Measurements from ENCODE around the gene UGT1A3. TPM values are rescaled to one million over a fixed set of nuclear protein-coding genes. Genes with fewer than 3 reads are reported as not detected.

The UGT1A3 gene
- 1 to 10 TPM in 1 of 4 donors, under 1 TPM in 2, not detected in 1; 0.30 to 1.1 (median 0.54) TPM for total RNA-seq

DNA sequence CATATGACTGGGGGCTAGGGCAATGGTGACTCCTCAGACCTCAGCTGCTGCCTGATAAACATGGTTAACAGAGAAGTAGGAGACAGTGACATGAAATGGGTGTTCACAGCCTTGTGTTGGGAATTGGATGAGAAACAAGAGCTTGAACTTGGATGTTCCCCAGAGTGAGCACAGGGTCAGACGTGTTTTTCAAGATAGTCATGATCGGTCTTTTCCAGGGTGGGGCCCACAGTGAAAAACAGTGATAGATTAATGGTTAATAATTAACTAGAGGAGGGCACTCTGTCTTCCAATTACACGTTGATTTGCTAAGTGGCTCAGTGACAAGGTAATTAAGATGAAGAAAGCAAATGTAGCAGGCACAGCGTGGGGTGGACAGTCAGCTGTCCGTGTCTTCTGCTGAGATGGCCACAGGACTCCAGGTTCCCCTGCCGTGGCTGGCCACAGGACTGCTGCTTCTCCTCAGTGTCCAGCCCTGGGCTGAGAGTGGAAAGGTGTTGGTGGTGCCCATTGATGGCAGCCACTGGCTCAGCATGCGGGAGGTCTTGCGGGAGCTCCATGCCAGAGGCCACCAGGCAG is at the start of gene UGT1A3:
UGT1A3 (plus strand) TSS at position 320 of the 579 bp plus-strand sequence; CDS start at position 405, 85 bp downstream.
- DNase-seq (ENCODE audit: low spot score in 2 of 2) = no peak
- no peak within 1 kb of the TSS for H3K4me3 ChIP-seq (ENCODE audit: low read depth, poor library complexity, severe bottlenecking)
- TF ChIP-seq, protein P1, sequence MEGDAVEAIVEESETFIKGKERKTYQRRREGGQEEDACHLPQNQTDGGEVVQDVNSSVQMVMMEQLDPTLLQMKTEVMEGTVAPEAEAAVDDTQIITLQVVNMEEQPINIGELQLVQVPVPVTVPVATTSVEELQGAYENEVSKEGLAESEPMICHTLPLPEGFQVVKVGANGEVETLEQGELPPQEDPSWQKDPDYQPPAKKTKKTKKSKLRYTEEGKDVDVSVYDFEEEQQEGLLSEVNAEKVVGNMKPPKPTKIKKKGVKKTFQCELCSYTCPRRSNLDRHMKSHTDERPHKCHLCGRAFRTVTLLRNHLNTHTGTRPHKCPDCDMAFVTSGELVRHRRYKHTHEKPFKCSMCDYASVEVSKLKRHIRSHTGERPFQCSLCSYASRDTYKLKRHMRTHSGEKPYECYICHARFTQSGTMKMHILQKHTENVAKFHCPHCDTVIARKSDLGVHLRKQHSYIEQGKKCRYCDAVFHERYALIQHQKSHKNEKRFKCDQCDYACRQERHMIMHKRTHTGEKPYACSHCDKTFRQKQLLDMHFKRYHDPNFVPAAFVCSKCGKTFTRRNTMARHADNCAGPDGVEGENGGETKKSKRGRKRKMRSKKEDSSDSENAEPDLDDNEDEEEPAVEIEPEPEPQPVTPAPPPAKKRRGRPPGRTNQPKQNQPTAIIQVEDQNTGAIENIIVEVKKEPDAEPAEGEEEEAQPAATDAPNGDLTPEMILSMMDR (IDR thresholded peaks at IDR 0.05) = no peak
- 70 to 83% methylated on average over 8 of the region's 8 CpGs for WGBS, 2 donors
- intact Hi-C loops (cut with DNase I; ENCODE audit: low total_unique reads) = no loop called here

DNA sequence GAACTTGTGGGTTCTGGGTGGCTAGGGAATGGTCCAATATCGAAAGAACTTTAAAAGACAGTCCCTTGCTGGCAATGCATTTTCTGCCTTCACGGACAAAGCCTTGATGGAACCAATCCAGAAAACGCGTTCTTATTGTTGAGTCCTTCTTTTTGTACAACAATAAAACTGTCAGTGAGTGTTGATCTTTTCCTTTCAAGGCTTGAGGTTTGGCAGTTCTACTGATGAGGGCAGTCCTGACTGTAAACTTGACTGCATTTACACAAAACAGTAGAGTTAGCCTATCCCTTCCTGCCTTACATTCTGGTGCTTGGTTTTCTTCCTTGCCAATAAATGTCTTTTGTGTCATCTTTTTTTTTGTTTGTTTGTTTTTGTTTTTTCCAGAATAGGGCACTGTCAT is 49.6 kb upstream of the UGT1A3 start:
- no peak for TF ChIP-seq POLR2A (IDR thresholded peaks at IDR 0.05)
- TF ChIP-seq, protein P1 (IDR thresholded peaks at IDR 0.05) = no peak
- no peak for DNase-seq (ENCODE audit: low spot score in 2 of 2)
- 60 to 64% methylated on average over 4 of the region's 4 CpGs for WGBS, 2 donors
- no peak overlapping the region for H3K4me3 ChIP-seq (ENCODE audit: low read depth, poor library complexity, severe bottlenecking)
- intact Hi-C loops (cut with DNase I; ENCODE audit: low total_unique reads) = no loop called here

DNA sequence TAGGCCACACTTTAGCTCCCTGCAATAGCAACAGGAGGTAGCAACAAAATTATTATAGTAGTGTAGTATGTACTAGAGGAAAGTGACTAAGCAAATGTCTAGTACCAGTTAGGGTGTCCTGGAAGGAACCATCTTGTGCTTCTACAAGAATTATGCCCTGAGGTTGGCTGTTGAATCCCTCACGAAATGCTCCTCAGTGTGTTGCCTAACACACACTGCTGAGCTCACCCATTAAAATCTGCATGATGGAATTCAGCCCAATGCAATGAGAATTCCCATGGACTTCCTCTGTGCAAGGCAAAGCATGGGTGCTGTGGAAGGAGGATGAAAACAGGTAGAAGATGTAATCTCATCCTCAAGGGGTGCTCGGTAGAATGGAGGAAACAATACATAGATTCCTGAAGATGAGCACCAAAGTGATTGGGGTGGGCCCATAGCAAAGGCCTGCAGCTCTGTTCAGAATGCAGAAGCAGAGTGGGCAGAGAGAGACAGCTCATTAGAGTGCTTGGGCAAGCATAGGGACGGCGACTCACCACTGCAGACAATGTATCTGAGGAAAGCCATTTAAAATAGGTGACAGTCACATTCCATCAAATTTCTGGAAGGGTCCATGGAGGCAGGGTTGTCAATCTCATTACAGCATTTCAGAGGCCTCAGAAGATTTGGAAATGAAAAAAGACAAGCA is 48.3 kb upstream of the UGT1A3 start:
- no peak overlapping the region for H3K4me3 ChIP-seq (ENCODE audit: low read depth, poor library complexity, severe bottlenecking)
- intact Hi-C loops (cut with DNase I; ENCODE audit: low total_unique reads) = no loop called here
- WGBS, 2 donors = 69 to 82% methylated on average over 4 of the region's 4 CpGs
- TF ChIP-seq POLR2A (IDR thresholded peaks at IDR 0.05) = no peak
- TF ChIP-seq, protein P1 (IDR thresholded peaks at IDR 0.05) = no peak
- DNase-seq (ENCODE audit: low spot score in 2 of 2) = no peak

DNA sequence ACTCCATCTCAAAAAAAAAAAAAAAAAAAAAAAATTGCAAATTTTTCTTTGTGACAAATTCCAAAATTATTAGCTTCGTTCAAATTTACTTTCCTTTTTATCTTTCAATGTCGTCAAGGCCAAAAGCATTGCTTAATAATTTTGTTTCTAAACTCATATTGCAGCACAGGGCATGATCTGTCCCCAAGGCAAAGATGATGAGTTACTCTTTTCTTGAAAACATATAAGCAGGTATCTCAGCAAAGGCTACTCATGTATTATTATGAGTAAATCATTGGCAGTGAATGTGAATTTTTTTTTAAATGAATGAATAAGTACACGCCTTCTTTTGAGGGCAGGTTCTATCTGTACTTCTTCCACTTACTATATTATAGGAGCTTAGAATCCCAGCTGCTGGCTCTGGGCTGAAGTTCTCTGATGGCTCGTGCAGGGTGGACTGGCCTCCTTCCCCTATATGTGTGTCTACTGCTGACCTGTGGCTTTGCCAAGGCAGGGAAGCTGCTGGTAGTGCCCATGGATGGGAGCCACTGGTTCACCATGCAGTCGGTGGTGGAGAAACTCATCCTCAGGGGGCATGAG is 47.2 kb upstream of the UGT1A3 start, which contains the start of gene UGT1A7:
UGT1A7 (plus strand) TSS at position 381 of the 579 bp plus-strand sequence; CDS start at position 418, 37 bp downstream.
- intact Hi-C loops (cut with DNase I; ENCODE audit: low total_unique reads) = no loop called here
- 52 to 55% methylated on average over 5 of the region's 5 CpGs for WGBS, 2 donors
- H3K4me3 ChIP-seq (ENCODE audit: low read depth, poor library complexity, severe bottlenecking) = no peak within 1 kb of the TSS
- TF ChIP-seq POLR2A (IDR thresholded peaks at IDR 0.05) = no peak
- TF ChIP-seq, protein P1 (IDR thresholded peaks at IDR 0.05) = no peak
- no peak for DNase-seq (ENCODE audit: low spot score in 2 of 2)

DNA sequence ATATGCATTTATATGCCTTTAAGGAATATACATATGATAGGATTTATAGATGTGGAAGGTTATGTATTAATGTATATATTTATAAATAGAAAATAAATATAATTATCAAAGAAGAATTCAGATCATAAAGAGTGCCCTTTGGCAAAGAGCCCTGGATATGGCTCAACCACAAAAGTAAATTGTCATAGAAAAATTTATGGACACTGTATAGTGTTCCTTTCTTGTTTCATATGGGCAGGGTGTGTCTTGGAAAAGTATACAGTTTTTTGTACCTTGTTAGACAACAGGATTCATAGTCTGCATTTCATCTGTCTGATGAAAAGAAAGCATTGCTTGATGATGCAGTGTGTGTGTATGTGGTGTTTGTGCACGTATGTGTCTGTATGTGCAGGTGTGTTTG is 44.2 kb upstream of the UGT1A3 start:
- no peak for DNase-seq (ENCODE audit: low spot score in 2 of 2)
- no peak for TF ChIP-seq POLR2A (IDR thresholded peaks at IDR 0.05)
- TF ChIP-seq, protein P1 (IDR thresholded peaks at IDR 0.05) = no peak
- intact Hi-C loops (cut with DNase I; ENCODE audit: low total_unique reads) = no loop called here

More for the DNA sequence above, 44.2 kb upstream of the UGT1A3 start:
- H3K4me3 ChIP-seq (ENCODE audit: low read depth, poor library complexity, severe bottlenecking) = no peak overlapping the region
- WGBS, 2 donors = 69 to 78% methylated on average over 1 of the region's 1 CpG

Data from lower leg skin (tissue), 4 donors.